GM10266 (cell line): ENCODE results near the gene PRR20C.

ENCODE experiments used
- DNase-seq: peaks from one replicate; pipeline ENCODE4 v3.0.0; 2012; ENCODE audit errors: extremely low spot score
- TF ChIP-seq, protein P1 (sequence below): IDR thresholded peaks from 2 replicates; pipeline ENCODE4 v1.5.1; 2012; ENCODE audit warnings: mild to moderate bottlenecking, low read depth; ENCODE audit not compliant: control insufficient read depth, insufficient read depth; ENCODE audit errors: missing control alignments

PRR20C gene

DNA sequence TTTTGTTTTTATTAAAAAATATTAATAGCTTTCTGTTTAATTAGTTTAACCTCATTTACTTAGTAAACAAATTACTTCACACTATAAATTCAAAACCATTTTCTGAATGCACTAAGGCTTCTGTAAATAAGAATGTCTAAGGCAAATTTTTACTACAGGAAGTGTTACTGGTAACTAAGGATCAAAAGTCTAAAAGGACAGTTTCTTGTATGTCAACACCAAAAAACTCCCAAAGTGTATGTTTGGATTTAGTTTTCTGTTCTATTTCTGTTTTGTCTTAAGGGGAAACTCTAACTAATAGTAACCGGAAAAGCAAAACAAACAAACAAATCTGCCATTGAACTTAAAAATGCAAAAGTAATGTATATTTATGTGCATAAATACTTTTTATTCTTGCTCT lies 37.8 kb downstream of the PRR20C start:
- TF ChIP-seq, protein P1, sequence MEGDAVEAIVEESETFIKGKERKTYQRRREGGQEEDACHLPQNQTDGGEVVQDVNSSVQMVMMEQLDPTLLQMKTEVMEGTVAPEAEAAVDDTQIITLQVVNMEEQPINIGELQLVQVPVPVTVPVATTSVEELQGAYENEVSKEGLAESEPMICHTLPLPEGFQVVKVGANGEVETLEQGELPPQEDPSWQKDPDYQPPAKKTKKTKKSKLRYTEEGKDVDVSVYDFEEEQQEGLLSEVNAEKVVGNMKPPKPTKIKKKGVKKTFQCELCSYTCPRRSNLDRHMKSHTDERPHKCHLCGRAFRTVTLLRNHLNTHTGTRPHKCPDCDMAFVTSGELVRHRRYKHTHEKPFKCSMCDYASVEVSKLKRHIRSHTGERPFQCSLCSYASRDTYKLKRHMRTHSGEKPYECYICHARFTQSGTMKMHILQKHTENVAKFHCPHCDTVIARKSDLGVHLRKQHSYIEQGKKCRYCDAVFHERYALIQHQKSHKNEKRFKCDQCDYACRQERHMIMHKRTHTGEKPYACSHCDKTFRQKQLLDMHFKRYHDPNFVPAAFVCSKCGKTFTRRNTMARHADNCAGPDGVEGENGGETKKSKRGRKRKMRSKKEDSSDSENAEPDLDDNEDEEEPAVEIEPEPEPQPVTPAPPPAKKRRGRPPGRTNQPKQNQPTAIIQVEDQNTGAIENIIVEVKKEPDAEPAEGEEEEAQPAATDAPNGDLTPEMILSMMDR: no peak
- no peak for DNase-seq
